Medulla oblongata (tissue), 1 donor: ENCODE results near the gene HSFX2.
"Not testable (repeated sequence)": the region's sequence is repeated elsewhere in the genome, so short reads cannot be mapped to it uniquely, and the experiment has no call there.

Experiments
- DNase-seq: peaks from one replicate; pipeline ENCODE4 v3.0.0-alpha.2; 2015; ENCODE audit errors: extremely low spot score

The HSFX2 gene

DNA sequence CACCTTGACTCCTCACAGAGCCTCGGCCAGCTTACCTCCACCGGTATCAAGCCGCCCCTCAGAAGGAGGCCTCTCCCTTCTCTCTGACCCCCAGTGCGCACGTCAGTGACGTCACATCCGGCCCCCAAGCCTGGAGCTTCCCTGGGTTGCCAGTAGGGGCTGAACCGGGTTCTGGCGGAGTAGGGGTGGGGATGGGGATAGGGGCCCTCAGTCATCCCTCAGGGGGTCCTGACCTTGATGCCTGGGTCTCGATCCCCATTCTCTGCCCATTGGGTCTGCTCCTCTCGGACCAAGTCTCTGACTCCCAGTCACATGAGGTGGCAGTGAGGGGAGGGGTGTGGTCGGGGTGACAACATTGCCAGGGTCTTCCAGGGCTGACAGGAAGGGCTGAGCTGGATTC, 7.8 kb downstream of the HSFX2 start, which contains the start of gene MAGEA9B:
TSS of gene MAGEA9B (minus strand) at position 101 of the 400 bp plus-strand sequence. CDS start 4,280 bp downstream, outside the sequence.
- not testable (repeated sequence) for DNase-seq

- not testable (repeated sequence) for DNase-seq
Observed at GRCh38 chrX:149585631-149586030, 9.5 kb downstream of the HSFX2 start.

GRCh38 chrX:149573456-149573855, 21.7 kb downstream of the HSFX2 start:
- DNase-seq, result not testable (repeated sequence)

- DNase-seq, result no peak
Observed at GRCh38 chrX:149572743-149573142, 22.4 kb downstream of the HSFX2 start.

DNA sequence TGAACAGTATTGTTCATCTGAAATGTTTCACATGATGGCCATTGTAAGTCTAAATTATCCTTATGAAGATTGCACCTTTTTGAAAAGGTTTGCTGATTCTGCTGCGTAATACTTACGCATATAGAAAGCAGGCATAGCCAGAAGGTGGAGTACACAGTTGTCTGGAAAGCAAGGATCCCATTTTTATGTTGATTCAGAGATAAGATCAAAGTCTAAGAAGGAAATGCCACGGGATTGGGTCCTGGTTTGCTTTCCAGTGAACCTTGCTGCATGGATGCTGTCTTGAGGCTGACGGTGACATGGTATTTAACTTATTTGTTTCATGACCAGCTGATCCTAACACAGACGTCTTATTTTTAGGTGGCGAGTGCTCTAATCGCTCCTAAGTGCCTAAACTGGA, 23.3 kb downstream of the HSFX2 start:
- no peak for DNase-seq

- no peak for DNase-seq
Observed at GRCh38 chrX:149570668-149571067, 24.4 kb downstream of the HSFX2 start.

DNA sequence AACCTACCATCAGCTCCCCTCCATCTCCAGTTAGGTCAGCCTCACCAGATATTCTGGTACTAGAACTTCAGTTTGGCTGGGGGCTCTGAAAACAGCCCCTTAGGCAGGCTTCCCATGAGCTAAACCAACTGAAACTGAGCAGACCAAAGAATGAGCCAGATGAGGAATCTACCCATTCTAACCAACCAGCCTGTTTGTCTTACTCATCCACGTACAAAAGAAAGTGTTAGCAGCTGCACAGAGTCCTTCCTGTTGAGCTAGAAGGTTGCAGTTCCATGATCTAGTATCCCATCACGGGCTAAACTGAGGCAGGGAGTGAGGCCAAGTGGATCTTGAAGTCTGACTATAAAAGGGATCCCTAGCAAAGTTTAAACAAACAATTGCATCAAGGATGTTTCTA, 25.3 kb downstream of the HSFX2 start:
- DNase-seq, result no peak

DNA sequence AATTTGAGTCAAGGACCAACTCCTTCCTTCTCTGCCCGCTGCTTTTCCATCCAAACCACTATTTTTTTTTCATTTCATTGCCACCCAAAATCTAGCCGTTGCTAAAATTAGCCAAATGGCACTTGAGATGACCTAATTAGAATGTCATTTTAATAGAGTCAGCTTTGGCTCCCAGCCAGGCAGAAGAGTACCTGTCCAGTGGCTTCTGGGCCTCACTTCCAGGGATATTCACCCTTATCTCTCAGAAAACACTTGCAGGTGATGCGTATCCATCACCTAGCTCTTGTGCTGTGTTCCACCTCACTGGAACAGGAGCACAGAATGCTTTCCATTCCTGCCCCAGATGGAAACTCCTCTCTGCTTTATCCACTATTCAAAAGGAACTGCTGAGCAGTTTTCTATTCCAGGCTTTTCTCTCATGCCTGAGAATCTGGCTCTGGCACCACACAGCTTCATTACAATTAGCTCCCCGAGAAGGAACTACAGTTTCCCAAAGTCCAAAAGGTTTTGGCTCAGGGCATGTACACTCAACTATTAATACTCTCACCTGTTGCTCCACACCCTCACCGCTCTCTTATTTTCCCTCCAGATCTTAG, 26.3 kb downstream of the HSFX2 start:
- DNase-seq, result no peak

DNA sequence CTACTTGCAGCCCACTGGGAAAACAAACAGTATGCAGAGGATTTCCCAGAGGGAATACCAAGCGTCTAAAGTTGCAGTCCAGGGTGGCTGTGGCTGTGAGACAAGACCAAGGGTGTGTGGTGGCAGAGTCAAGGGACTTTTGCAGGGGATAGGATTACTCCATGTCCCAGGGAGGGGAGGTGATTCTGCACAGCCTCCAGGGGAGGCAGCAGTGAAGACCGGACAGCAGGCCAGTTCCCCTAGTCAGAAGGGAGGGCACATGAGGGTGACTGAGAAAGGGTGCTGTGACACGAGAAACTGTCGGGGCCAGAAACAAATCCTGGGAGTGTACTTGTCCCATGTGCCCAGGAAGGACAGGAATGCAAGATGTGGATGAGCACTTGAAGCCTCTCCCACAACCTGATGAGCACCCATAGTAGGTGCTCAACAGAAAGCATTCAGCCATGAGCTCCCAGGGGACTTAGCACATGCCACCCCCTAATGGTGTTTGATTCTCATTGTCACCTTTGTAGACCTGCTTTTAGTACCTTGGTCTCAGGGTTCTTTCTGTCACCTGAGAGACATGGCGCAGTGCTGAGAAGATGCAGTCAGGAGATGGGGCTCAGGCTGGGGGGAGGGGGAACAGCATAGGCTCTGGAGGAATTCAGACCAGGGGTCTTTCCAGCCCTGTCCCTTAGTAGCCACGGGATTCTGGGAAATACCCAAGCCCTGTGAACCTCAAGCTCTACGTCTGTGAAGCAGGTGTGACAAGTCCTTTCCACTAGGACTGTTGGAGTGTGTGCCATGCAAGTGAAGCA, 27.3 kb downstream of the HSFX2 start:
- no peak for DNase-seq

DNA sequence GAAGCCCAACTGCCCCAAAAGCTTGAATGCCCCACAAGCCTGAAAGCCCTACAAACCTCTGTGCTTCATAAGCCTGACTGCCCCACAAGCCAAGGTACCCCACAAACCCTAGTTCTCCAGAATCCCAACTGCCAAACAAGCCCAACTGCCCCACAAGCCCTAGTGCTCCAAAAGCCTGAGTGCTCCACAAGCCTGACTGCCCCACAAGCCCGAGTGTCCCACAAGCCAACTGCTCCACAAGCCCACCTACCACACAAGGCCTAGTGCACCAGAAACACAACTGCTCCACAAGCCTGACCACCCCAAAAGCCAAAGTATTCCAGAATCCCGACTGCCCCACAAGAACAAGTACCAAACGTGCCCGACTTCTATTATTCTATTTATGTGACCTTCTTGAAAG, 31.8 kb downstream of the HSFX2 start:
- DNase-seq, result no peak

- not testable (repeated sequence) for DNase-seq
Observed at GRCh38 chrX:149555251-149555650, 39.9 kb downstream of the HSFX2 start.

DNA sequence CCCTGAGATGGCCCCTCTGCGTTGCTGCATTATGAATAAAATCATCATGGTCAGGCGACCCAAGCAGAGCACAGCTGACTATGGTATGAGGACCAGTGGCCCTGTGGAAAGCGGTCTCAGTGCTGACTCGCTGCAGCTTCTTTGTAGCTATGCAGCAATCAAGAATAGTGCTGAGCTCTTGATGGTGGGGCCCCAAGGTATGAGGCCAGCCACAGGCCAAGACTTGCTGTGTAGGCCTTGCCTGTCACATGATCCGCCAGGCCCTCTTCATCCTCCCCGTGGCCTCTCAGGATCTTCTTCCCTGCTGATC, 43.2 kb downstream of the HSFX2 start:
- DNase-seq, result not testable (repeated sequence)

DNA sequence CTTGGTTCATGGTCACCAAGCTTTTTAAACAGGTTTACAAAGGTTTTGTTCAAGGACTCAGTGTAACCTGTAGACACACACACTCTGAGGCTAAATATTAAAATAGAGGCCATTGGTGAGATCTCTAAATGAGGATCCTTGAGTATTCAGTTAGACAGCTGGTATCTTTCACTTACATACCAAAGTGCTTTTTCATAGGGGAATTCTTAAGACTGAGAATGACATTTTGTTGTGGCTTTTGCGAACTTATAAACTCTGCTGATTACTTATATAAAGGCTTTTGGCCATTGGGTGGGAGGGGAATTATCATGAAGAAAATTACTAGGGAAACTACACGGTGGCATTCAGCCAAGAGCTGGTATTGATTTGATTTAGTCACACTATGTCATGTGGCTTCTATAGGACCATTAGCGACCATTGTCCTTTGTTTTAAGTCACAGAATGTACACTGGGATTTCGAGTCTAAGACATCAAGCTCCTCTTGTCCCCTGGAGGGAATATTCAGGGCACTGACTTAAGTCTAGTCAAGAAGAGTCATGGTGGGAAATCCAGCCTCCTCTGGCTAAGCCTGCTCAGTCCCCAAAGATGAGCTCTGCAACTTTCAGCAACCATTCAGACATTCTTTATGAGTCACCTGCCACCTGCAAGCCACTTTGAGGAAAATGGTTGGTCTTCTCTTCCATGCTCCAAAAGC, 43.7 kb downstream of the HSFX2 start:
- not testable (repeated sequence) for DNase-seq

DNA sequence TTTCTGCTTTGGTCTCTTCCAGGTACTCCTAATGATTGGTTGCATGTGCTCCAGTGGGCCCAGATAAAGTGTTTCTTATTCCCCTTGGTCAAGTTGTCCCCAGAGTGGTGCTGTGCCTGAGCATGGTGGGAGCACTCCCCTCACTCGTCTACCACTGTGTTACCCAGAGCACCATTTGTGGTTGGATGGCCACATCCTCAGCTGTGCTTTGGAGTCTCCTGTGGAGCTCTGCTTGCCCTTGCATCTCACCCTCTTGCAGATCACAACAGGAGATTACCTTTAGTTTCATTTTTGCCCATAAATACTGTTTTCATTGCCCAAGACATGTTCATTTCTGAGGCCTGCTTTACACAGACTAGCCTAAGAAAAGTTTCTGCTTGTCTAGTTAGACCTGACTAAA, 44.7 kb downstream of the HSFX2 start:
- DNase-seq, result not testable (repeated sequence)

DNA sequence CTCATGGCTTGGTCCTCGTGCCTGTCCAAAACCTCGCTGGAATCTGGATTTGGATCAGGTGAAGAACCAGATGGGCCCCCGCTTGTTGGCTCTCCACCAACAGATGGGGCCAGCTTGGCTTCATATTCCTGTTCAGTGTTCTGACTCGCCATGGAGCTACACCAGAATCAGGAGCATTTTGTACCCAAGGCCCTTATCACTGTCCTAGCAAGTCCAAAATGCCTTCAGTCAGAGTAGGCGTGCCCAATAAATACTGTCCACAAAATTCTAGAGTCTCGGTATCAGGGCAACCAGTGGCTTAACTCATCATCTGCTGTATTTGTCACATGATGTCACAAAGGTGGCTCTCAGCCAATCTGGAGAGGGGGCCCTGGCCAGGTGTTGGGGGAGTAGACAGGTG, 45.4 kb downstream of the HSFX2 start, which contains the start of gene HSFX3:
TSS of gene HSFX3 (minus strand) at position 224 of the 400 bp plus-strand sequence. CDS start at position 152, 72 bp downstream.
- not testable (repeated sequence) for DNase-seq

- DNase-seq, result not testable (repeated sequence)
Observed at GRCh38 chrX:149547782-149548181, 47.3 kb downstream of the HSFX2 start.

DNA sequence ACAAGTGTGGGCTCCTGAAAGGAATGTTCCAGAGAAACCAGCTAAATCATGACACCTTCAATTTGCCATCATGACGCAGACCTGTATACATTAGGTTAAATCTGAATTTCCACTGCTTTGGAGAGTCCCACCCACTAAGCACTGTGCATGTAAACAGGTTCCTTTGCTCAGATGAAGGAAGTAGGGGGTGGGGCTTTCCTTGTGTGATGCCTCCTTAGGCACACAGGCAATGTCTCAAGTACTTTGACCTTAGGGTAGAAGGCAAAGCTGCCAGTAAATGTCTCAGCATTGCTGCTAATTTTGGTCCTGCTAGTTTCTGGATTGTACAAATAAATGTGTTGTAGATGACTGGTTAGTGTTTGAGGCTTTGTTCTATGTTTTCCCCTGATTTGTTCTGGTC, 48.2 kb downstream of the HSFX2 start:
- DNase-seq, result not testable (repeated sequence)

DNA sequence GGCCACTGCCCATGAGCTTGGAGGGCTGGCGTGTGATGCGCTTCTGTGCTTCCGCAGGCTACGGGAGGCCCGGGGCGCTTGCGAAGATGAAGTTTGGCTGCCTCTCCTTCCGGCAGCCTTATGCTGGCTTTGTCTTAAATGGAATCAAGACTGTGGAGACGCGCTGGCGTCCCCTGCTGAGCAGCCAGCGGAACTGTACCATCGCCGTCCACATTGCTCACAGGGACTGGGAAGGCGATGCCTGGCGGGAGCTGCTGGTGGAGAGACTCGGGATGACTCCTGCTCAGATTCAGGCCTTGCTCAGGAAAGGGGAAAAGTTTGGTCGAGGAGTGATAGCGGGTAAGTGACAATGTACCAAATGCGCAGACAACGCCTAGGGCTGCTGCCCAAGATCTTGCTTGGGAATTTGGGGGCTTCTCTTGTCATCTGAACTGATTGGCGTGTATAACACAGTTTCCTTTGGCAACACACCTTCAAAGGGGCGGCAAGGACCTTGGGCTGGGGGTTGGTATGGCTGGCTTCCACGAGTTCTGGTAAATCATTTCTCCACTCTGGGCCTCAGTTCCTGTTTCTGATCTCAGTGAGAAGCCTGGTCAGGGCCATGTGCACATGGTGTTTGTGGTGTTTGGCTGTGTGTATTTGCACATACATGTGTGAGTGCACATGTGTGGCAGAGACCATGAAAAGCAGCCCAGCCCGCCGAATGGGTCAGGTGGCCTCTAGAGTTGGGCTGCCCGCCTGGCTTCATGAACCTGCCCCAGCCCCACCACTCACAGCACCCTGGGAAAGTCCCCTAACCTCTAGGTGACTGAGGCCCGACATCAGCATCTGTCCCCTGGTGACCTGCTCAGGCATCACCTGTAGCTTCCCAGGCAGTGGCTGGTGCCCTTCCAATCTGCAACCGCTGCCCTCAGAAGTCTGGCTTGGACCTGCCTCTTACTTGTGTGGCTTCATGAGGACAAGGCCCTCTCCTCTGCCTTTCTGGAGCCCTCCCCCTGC, 49.3 kb downstream of the HSFX2 start:
- not testable (repeated sequence) for DNase-seq
